ENCODE data around the gene HOXA2. TPM values are rescaled to one million over a fixed set of nuclear protein-coding genes. Genes with fewer than 3 reads are reported as not detected.

Gene HOXA2
- total RNA-seq, 1 donor from 2014 or later = 0.56 TPM

DNA sequence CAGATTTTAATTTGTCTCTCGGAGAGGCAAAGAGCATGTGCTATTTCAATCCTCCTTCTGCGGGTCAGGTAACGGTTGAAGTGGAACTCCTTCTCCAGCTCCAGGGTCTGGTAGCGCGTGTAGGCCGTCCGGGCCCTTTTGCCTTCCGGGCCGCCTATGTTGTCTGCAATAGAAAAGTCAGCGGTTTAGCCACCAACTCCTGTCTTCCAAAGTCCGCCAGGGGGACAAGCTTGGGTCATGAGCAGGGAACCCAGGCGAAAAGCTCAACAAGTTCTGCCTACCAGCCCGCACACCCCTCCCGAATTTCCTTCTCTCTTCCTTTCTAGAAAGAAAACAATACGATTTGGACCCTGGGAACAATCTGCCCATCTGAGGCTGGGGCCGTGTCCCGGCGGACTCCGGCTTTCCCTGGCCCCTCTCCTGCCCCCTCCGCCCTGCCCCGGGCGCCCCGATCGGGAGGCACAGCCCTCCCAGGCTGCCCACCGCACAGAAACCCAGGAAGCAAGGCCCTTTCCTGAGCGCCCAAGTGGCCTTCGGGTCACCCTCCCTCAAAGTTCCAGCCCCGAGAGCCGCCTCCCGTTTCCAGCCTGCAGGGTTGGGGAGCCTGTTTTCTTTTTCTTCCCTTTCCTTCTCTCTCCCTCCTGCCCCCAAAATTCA, 39.6 kb upstream of the HOXA2 start:
- DNase-seq (ENCODE audit: low read depth) = peak; percentile 83

DNA sequence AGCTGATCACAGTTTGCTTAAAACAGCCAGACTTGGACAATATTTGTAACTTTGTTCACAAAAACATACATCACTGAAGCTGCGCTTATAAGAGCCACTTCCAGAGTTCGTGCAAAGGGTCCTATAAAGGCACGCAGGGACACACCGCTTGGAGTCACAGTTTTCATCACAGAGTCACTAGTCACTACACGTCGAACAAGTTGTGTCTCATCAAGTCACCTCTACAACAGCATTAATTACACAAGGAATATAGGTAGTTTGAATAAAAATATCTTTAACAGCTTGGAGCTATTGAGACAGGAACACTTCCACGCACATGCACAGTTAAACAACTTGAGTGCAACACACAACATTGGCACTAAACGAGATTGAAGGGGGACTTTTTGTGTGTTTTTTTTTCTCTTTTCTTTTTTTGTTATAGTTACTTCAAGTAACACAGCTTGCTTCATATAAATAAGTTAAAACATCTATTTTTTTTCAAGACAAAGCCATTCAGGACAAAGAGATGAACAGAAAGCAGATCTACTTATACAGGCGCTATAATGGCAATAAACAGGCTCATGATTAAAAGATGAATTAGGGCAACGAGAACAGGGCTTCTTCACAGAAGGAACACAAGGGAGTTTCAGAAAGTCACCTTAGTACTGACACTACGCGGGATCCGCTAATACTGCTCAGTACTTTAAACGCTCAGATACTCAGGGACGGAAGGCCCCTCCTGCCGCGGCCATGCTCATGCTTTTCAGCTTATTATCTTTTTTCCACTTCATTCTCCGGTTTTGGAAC, 38.8 kb upstream of the HOXA2 start:
- no peak for DNase-seq (ENCODE audit: low read depth)

DNA sequence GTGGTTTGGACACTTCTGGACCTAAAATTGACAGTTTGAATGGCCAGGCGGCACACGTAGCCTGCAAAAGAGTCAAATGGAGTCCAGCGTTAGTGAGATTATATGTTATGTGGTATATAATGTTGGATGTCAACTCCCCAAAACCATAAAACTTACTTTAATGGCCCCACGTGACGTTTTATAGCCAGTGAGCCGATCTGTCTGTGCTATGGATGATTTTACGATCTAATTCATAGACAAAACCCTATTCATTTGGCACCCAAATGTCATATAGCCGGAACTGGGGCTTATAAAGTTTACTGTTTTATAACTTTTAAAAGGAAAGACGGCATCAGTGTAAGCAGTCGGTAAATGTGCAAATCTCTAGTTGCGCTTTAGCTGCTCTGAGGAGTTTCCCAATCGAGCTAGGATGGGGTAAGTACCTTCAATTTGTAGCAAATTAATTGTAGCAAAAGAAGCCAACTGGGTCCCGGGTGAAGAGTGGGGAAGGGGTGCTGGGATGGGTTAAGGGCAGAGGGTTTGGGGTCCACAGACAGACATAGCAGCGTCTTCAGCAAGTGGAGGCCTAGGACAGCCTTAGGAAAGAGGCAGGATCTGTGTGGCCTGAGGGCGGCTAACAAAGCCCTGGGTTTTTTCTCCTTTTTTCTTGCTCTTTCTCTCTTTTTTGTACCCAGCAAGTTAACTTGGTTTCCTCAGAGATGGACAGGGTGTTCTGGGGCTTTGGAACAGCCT, 37.8 kb upstream of the HOXA2 start:
- DNase-seq (ENCODE audit: low read depth) = no peak

DNA sequence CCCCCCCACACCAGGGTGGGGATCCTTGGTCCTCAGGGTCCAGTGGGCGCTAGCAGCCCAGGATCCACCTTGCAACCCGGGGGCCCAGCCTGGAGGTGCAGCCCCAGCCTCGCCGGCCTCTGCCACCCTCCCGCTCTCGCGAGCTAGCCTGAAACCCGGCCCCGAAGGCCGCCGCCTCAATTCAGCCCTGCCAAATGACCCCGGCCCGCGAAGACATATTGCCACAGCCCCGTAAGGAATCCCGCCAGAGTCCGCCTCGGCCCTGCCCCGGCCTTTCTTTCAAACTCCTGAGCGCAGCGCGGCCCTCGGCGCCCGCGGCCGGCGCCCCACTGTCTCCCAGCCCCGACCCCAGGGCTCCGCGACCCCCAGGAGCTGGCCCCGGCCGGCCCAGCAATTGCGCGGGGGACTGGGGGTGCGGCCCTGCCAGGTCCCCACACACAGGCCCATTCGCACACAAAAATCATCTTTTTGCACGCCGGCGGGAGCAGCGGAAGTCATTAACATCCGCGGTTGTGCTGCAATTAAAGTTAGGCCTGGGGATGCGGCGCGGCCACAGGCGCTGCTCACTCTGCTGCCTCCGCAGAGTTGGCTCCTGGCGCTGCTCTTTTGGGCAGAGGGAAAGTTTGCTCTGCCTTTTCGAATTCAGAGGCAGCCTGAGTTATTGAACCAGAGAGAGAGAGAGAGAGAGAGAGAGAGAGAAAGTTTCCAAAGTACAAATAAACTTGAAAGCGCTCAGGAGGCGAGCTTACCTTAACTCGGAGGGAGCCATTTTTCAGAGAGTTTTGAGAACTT, 37.0 kb upstream of the HOXA2 start:
- no peak for DNase-seq (ENCODE audit: low read depth)

DNA sequence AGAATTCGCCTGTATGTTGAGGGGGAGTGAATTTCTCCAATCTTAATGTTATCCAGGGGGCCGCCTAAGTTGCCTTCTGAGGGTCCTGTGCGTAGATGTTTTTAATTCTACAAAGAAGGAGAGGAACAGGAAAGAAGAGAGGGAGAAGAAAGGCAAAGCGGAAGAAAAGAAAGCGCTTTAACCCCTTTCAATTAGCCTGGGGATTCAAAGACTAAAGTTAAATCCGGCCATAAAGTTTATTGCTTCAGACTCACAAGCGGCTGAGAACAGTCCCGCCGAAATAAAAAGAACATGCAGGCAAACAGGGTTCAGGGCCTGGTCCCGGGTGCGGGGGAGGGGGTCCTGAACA, 36.5 kb upstream of the HOXA2 start:
- DNase-seq (ENCODE audit: low read depth) = no peak

DNA sequence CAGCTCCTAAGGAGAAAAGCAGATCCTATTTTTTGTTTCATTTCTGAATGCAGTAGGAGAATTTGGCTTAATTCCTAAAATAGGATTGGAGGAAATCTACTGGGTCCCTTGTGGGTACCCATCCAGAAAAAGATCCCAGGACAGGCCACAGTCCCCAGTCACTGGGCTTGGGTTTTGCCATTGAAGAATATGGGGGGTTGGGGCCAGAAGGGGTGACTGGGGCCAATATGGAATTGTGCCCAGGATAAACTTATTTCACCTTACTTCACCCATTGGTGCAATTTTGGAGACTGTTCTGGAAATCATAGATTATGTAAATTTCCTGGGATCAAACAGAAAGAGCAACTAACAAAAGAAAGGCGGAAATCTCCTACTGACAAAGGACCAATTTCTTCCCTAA, 36.0 kb upstream of the HOXA2 start:
- no peak for DNase-seq (ENCODE audit: low read depth)

DNA sequence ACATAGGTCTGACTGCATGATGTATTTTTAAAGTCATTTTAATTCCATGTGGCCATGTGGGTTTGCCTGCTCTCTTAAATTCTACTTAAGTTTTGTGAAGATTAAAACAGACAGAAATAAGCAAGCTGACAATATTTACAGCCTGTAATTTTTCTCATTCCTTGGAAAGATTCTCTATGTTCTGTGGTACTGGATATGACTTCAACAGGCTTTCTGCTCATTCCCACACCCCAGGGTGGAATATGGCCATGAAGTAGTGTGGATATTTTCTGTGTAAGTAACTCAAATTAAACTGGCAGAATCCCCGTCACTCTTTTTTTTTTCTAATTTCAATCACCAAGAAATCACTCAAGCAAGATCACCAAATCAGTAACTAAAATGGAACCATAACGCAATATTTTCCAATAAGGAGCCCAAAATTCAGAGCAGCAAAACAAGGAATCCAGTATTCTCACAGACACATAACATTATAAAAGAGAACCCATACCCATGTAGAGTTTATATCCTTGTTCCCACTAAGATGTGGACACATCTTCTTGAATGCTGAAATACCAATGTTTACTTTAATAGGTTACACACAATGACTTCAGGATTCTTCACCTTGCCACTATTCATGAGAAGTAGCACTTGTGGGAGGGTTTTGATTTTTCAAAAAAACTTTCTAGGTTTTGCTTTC, 35.3 kb upstream of the HOXA2 start:
- DNase-seq (ENCODE audit: low read depth) = no peak

DNA sequence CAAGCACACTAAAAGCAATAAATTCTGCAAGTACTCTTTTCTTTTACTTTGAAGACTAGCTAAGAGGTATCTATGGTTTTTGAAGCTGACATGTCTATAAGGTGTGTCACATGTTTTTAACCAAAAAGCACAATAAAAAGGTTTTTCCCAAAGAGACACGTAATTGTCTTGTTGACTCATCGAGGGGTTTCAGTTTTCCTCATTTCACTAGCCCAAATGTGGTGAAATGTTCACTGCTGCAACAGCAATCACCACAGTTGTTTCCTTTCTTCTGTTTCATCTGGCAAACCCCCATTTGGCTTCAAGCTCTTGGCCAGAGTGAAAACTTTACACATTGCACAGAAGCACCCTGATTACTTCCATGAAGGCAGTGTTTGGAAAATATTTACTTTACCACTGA, 31.9 kb upstream of the HOXA2 start:
- DNase-seq (ENCODE audit: low read depth) = peak; percentile 79

DNA sequence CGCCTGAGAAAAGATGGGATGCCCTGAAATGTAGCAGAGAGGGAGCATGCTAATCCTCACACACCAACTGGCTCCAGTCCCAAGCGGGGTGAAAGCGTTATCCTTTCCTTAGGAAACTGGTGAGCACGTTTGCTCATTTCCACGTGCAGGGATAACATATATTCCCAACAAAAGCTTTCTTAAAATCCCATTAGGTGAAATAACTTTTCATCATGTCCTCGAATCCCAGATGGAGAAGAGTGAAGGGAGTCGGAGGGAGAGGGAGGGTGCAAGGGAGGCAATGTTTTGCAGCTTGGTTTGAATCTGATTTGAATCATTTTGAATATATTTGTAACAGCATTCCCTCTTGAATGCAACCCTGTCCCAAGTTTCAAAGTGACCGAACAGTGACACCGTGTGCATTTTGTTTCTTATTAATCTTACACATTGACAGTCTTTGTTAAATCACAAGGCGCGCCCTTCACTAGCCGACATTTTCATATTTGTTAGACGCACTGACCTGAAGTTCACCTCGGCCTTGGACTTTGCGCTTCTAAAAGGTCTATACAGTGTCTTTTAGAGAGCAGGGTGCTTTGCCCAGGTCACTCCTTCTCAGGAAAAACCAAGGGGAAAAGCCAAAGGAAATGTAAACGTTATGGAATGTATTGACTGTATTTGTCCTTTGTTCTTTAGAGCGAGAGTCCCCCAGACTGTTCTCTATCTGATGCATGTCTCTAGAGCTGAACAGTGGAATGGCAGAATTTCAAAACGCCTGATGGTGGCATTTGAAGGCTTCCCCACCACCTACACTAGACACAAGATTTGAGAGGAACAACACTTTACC, 31.1 kb upstream of the HOXA2 start:
- DNase-seq (ENCODE audit: low read depth) = no peak

DNA sequence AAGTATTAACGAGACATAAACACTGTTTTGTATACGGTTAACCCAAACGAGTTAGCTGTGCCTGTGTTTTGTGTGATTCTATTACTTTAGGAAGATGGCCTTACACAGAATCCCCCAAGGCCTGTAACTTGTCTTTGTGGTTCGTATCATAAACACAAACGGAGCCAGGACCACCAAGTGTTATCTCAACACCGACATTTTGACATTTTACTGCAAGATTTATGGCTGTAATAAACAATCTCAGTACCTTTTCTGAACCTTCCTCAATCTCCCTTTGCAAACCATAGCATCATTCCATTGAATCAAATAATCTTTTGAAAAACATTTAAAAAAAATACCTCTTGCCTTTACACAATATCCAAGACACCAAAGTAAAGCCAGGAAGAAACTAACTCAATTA, 30.5 kb upstream of the HOXA2 start:
- no peak for DNase-seq (ENCODE audit: low read depth)

DNA sequence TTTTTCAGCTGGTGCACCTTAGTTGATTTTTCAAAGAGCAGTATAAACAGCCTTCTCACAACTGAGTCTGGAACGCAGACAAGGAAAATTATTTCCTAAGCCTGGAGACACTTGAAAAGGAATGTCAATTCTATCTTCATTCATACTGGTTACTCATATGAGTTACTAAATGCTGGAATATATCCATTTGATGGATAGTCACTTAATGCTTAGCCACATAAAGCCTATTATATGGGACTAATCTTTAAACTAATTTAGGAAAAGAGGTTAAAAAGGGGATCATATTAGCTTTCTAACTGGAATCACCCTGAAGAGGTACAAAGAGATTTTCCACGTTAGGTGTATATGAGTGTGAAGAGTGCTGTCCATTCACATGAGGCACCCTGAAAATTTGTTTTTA, 29.7 kb upstream of the HOXA2 start:
- DNase-seq (ENCODE audit: low read depth) = no peak

DNA sequence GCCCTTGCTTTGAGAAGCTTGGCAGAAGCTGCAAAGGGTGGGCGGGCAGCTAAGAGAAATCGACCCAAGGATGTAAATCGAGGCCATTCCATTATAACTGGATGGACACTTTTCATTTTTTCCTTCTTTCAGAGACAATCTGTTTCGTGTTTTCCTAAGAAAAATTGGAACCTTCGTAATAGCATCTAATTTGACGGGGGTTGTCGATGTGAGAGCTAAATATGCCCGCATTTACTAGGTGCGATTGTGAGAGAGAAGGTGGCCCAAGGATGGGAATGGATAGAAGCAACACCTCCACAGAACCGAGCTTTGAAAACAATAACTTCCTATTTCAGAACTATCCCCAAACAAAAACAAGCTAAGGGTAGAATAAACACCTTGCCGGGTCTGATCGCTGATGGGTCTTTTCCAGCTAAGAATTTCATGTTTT, 28.9 kb upstream of the HOXA2 start:
- no peak for DNase-seq (ENCODE audit: low read depth)

DNA sequence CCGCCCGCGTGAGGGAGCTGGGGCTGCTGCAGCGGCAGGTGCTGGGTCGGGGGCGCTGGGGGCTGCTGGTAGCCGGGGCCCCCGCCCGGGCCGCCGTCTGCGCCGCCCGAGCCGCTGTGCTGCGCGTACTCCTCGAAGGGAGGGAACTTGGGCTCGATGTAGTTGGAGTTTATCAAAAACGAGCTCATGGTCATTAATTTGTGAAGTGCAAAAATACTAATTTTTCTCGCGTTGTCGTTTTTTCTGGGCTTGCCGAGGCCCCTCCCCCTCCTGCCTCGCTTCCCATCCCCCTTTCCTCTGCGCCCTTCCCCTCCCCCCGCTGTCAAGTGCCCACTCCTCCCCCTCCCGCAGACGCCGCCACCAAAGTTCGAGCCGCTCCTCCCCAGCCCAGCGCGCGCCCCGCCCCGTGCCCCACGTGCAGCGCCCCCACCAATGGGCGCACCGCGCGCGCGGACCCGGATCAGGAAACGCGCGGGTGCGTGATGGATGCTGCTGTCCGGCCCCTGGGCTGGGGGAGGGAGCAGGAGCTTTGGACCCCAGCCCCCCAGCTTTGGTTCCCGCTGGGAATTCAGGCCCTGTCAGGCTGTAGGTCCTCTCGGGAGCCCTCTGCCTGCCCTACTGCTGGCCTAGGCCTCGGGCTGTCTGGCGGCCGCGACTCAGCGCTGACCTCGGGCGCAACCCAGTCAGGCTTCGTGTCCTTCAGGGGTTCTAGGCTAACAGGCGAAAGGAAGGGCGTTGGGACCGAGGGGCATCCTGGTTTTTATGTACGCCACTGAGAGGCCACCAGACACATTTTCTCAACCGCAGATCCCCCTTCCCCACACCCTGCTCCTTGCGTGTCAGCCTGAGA, 28.3 kb upstream of the HOXA2 start, which contains the start of gene HOXA4:
TSS of gene HOXA4 (minus strand) at position 218 of the 850 bp plus-strand sequence. CDS start at position 194, 24 bp downstream.
- DNase-seq (ENCODE audit: low read depth) = peak; percentile 97

DNA sequence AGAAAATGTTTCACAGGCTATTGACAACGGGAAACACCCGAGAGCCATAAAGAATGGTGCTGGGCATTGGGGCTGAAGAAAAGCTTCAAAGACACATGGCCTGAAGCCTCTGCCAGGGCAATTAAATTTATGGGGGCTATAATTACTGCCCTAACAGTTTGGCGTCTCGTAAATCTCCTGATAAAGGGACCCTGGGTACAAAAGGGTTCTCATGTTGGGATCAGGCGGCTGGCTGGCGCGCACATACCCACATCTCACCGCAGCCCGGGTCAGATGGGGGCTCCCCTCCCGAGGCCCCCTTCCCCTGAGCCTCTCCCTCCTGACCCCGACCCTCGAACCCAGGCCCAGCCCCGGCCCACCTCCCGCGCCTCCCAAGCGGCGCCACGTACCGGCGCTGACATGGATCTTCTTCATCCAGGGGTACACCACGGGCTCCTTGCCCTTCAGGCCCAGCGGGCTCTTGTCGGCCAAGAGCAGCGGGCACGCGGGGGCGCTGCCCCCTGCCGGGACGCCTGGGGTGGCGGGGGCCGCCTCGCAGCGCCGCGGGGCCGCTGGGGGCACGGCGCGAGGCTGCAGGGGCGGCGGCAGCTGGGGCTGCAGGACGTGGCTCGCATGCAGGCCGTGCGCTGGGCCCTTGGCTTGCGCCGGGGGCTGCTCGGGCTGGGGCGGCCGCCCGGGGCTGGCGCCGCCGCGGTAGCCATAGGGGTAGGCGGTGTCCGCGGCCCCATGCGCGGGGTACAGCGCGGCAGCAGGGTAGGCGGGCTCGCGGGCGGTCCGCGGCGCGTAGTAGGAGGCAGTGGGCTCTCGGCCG, 27.5 kb upstream of the HOXA2 start:
- peak; percentile 81 for DNase-seq (ENCODE audit: low read depth)

DNA sequence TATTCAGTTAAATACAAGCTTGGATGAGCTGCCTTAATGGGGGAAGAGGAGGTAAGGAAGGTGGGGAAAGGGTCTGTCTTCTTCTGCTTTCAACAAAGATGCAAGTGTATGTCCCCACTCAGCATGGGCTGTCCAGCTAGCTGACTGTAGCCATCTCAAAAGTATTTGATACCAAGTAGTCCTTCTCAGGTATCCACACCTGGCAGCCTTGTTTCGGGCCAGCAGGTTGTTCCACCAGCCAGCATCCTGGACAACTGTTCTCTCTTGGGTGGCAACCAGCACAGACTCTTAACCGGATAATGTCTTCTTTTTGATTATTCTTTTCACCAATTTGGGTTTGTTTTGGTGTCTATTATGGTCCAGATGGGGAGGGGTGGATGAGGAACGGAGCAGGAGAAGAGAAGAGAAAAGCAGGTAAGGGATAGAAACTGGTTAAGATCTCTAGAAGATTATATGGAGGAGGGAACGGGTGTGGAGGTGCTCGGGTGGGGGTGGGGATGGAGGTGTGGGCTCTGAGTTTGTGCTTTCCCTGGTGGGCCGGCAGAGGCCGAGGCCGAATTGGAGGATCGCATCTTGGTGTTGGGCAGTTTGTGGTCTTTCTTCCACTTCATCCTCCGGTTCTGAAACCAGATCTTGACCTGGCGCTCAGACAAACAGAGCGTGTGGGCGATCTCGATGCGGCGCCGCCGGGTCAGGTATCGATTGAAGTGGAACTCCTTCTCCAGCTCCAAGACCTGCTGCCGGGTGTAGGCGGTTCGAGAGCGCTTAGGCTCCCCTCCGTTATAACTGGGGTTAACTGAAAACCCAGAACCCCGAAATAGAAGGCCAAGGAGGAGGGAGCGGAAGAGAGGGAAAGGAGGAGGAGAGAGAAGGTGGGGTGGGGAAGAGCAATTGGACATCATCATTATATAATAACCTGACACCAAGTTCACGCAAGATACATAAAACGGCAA, 26.6 kb upstream of the HOXA2 start:
- no peak for DNase-seq (ENCODE audit: low read depth)

DNA sequence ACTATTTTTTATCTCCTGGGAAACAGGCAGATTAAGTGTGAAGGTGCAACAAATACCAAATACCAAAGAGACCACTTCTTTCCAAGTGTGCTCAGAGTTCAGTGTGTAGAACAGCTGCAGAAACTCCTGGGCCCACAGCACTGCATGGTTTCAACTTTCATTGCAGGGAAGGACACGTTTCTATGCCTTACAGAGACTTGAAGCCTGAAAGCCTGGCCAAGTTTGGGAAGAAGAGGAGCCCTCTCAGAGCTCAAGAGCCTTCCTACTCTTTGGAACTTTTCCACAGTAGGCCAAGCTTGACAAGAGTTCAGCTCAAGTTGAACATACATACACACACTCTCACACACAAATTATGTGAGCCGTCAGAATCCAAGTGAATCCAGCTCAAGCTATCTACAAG, 25.6 kb upstream of the HOXA2 start:
- DNase-seq (ENCODE audit: low read depth) = peak; percentile 82

Measured in myocyte (in vitro differentiated cells).